ENCODE results near the gene SRGN.

- TF ChIP-seq FOXA1 (IDR thresholded peaks at IDR 0.05) = no peak
- TF ChIP-seq BHLHE40 (IDR thresholded peaks at IDR 0.05; ENCODE audit: borderline replicate concordance) = no peak
- TF ChIP-seq FOXM1 (IDR thresholded peaks at IDR 0.05; ENCODE audit: borderline replicate concordance) = no peak
- no peak for TF ChIP-seq SP1 (IDR thresholded peaks at IDR 0.05)
These were observed 31.2 kb upstream of the SRGN start for GRCh38 chr10:69056536-69057260.

Data from HEK293T (cell line).